Neuronal stem cell (in vitro differentiated cells): ENCODE results near the gene TRABD2A.

ENCODE experiments used
- DNase-seq: peaks from one replicate; pipeline ENCODE4 v3.0.0-alpha.2; 2013; ENCODE audit warnings: low spot score
- H2AFZ ChIP-seq: one replicate; pipeline ENCODE4 v1.6.1; 2013; ENCODE audit warnings: mild to moderate bottlenecking, low read length, inconsistent platforms
- H2AK5ac ChIP-seq: 2 replicates; pipeline ENCODE4 v1.6.1; 2013; ENCODE audit warnings: low read depth, mild to moderate bottlenecking, inconsistent platforms, low read length, moderate library complexity, mixed read lengths
- H2BK120ac ChIP-seq: 2 replicates; pipeline ENCODE4 v1.6.1; 2013; ENCODE audit warnings: low read depth, mild to moderate bottlenecking, inconsistent platforms, low read length, moderate library complexity, mixed read lengths
- H2BK12ac ChIP-seq: one replicate; pipeline ENCODE4 v1.6.1; 2013; ENCODE audit warnings: low read length, inconsistent platforms
- H2BK15ac ChIP-seq: 2 replicates; pipeline ENCODE4 v1.6.1; 2013; ENCODE audit warnings: mild to moderate bottlenecking, low read length, inconsistent platforms, mixed read lengths
- H2BK5ac ChIP-seq: one replicate; pipeline ENCODE4 v1.6.1; 2013; ENCODE audit warnings: inconsistent platforms, mild to moderate bottlenecking, low read length, moderate library complexity
- H3K14ac ChIP-seq: one replicate; pipeline ENCODE4 v1.6.1; 2013; ENCODE audit warnings: low read length, inconsistent platforms
- H3K18ac ChIP-seq: 2 replicates; pipeline ENCODE4 v1.6.1; 2013; ENCODE audit warnings: low read length, inconsistent platforms
- H3K23ac ChIP-seq: 2 replicates; pipeline ENCODE4 v1.6.1; 2013; ENCODE audit warnings: low read depth, mild to moderate bottlenecking, mixed read lengths, low read length, inconsistent platforms; ENCODE audit not compliant: poor library complexity
- H3K27ac ChIP-seq: replicated peaks from 3 replicates; pipeline ENCODE4 v1.5.1; 2013; ENCODE audit warnings: low read length, inconsistent platforms
- H3K27me3 ChIP-seq, 3 experiments: 2 replicates each; pipeline ENCODE4 v1.6.1; 2013; ENCODE audit warnings: low read length in 3 of 3, mild to moderate bottlenecking in 2 of 3, inconsistent platforms in 1 of 3, low read depth in 1 of 3, mixed read lengths in 1 of 3, moderate library complexity in 1 of 3; ENCODE audit not compliant: control insufficient read depth in 3 of 3, insufficient read depth in 3 of 3
- H3K36me3 ChIP-seq, 2 donors: replicated peaks in 1 of 2; 2 replicates each; pipeline ENCODE4 v1.6.1; 2013; ENCODE audit warnings: low read length in 2 of 2; ENCODE audit not compliant: control insufficient read depth in 2 of 2, insufficient read depth in 2 of 2
- H3K4ac ChIP-seq: 2 replicates; pipeline ENCODE4 v1.6.1; 2013; ENCODE audit warnings: inconsistent platforms, mild to moderate bottlenecking, low read length, moderate library complexity
- H3K4me1 ChIP-seq, 2 donors: 1 replicate in 1 of 2; 2 replicates in 1 of 2; pipeline ENCODE4 v1.6.1; 2013; ENCODE audit warnings: low read length in 2 of 2, low read depth in 1 of 2; ENCODE audit not compliant: control insufficient read depth in 2 of 2, insufficient read depth in 1 of 2
- H3K4me2 ChIP-seq: one replicate; pipeline ENCODE4 v1.6.1; 2013; ENCODE audit warnings: mild to moderate bottlenecking, low read length, inconsistent platforms; ENCODE audit not compliant: insufficient read depth, poor library complexity, severe bottlenecking
- H3K4me3 ChIP-seq, 2 donors: 2 replicates each; pipeline ENCODE4 v1.5.1; 2013; ENCODE audit warnings: low read length in 2 of 2, mild to moderate bottlenecking in 2 of 2, inconsistent platforms in 1 of 2, moderate library complexity in 1 of 2
- H3K79me1 ChIP-seq: one replicate; pipeline ENCODE4 v1.6.1; 2013; ENCODE audit warnings: low read depth, mild to moderate bottlenecking, inconsistent platforms, low read length, moderate library complexity
- H3K9ac ChIP-seq: one replicate; pipeline ENCODE4 v1.6.1; 2013; ENCODE audit warnings: mild to moderate bottlenecking, low read depth, low read length, inconsistent platforms; ENCODE audit not compliant: poor library complexity
- H3K9me3 ChIP-seq, 2 donors: replicated peaks in 1 of 2; 2 replicates each; pipeline versions ENCODE3 to v1.6.1; 2013; ENCODE audit warnings: low read length in 2 of 2, mild to moderate bottlenecking in 2 of 2, inconsistent platforms in 1 of 2, low read depth in 1 of 2, mixed read lengths in 1 of 2, moderate library complexity in 1 of 2; ENCODE audit not compliant: control insufficient read depth in 2 of 2, insufficient read depth in 1 of 2
- H4K8ac ChIP-seq: one replicate; pipeline ENCODE4 v1.6.1; 2013; ENCODE audit warnings: low read depth, mild to moderate bottlenecking, inconsistent platforms, low read length, moderate library complexity
- H4K91ac ChIP-seq: one replicate; pipeline ENCODE4 v1.6.1; 2013; ENCODE audit warnings: low read length, low read depth, mild to moderate bottlenecking, inconsistent platforms; ENCODE audit not compliant: poor library complexity
- WGBS, 2 donors: extraction: QIAGEN DNeasy Blood & Tissue Kit; methylation state at CpG; one replicate each; pipeline ENCODE4 v1.1.7; 2013; ENCODE audit warnings: missing lambda C conversion rate in 2 of 2, mixed read lengths in 1 of 2; ENCODE audit not compliant: insufficient read length in 2 of 2, insufficient replicate concordance in 1 of 2; ENCODE audit errors: extremely low coverage in 2 of 2; 5-methylcytosine and 5-hydroxymethylcytosine counted together

Gene TRABD2A

DNA sequence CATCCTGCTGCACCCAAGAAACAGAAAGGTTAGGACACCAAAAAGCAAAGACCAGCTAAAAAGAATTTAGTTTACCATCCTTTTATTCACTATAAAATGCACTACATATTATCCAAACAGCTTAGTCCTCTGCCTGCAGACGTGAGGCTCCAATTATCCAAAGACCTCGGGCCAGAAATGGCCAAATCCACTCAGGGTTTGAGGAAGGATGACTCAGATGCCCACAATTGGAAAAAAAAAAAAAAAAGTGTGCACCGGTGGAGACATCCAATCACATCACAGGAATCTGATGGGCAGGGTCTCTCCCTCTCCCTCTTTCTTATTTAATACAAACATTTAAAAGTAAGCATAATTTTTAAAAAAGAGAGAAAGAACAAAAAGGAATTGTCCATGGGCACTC is 65.7 kb downstream of the TRABD2A start:
- Histone ChIP-seq H3K27me3 (peaks cover 0 to 2% (median 0%) of the 10 kb centered on the region in 3 experiments), H3K4me3 (no peak overlapping the region)
- DNase-seq = no peak

GRCh38 chr2:84811839-84812431 is 68.9 kb downstream of the TRABD2A start:
- Histone ChIP-seq H3K27ac (no peak overlapping the region), H2BK12ac (no peak overlapping the region), H2AK5ac (no peak overlapping the region), H3K4ac (no peak overlapping the region), H3K4me3 (no peak overlapping the region), H3K9me3 (no peaks in the 10 kb centered on the region), H3K79me1 (no peaks in the 10 kb centered on the region), H3K23ac (no peak overlapping the region), H2AFZ (no peak overlapping the region), H4K91ac (no peak overlapping the region), H3K27me3 (no peaks in the 10 kb centered on the region), H3K18ac (no peak overlapping the region), H3K36me3 (no peaks in the 10 kb centered on the region), H2BK120ac (no peak overlapping the region), H2BK15ac (no peak overlapping the region), H2BK5ac (no peak overlapping the region), H4K8ac (no peak overlapping the region), H3K14ac (no peak overlapping the region), H3K4me2 (no peak overlapping the region), H3K4me1 (no peaks in the 10 kb centered on the region), H3K9ac (no peak overlapping the region)
- whole genome bisulfite sequencing, 2 donors = no CpG with 5 or more reads among the region's 6 CpGs
- DNase-seq = no peak

More for the DNA sequence above, 65.7 kb downstream of the TRABD2A start:
- Histone ChIP-seq H3K36me3 (no peaks in the 10 kb centered on the region), H2AFZ (no peak overlapping the region), H2BK12ac (no peak overlapping the region), H3K79me1 (no peaks in the 10 kb centered on the region), H3K27ac (no peak overlapping the region), H3K14ac (no peak overlapping the region), H2BK5ac (no peak overlapping the region), H2BK15ac (no peak overlapping the region), H3K4ac (no peak overlapping the region), H3K23ac (no peak overlapping the region), H3K9ac (no peak overlapping the region), H3K4me2 (no peak overlapping the region), H3K18ac (no peak overlapping the region), H2BK120ac (no peak overlapping the region), H2AK5ac (no peak overlapping the region), H3K9me3 (no peaks in the 10 kb centered on the region), H4K91ac (no peak overlapping the region), H4K8ac (no peak overlapping the region), H3K4me1 (no peaks in the 10 kb centered on the region)
- no CpG with 5 or more reads among the region's 3 CpGs for WGBS, 2 donors

GRCh38 chr2:84808279-84808678 is 72.6 kb downstream of the TRABD2A start:
- Histone ChIP-seq H2BK120ac (no peak overlapping the region), H3K4me1 (no peaks in the 10 kb centered on the region), H4K8ac (no peak overlapping the region), H3K9ac (no peak overlapping the region), H3K4ac (no peak overlapping the region), H3K14ac (no peak overlapping the region), H4K91ac (no peak overlapping the region), H3K4me2 (no peak overlapping the region), H2BK5ac (no peak overlapping the region), H3K36me3 (no peaks in the 10 kb centered on the region), H3K27me3 (no peaks in the 10 kb centered on the region), H3K18ac (no peak overlapping the region), H3K4me3 (no peak overlapping the region), H3K27ac (no peak overlapping the region), H3K23ac (no peak overlapping the region), H3K79me1 (no peaks in the 10 kb centered on the region), H2AK5ac (no peak overlapping the region), H2BK12ac (no peak overlapping the region), H2BK15ac (no peak overlapping the region), H3K9me3 (no peaks in the 10 kb centered on the region), H2AFZ (no peak overlapping the region)
- no CpG with 5 or more reads among the region's 4 CpGs for WGBS, 2 donors
- no peak for DNase-seq

DNA sequence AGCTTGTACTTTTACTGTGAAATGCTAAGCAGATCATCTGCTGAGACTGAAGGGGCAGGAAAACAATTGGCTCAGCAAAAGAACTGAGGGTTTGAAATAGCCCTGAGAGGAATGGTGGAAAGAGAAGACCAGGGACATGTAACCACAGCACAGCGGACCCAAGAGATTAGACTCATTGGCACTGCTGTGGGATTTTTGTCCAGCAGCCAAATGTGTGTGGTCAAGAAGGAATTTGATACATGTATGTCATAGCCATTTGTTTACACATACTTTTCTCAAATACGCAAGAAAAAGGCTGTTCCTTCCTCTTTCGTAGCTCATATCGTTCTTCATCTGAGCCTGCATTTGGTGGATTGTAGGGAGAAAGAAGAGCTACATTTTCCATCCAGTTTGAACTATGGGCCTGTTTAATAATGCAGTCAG is 73.8 kb downstream of the TRABD2A start:
- no peak overlapping the region for H3K14ac ChIP-seq
- H3K9me3 ChIP-seq = no peaks in the 10 kb centered on the region
- no CpG with 5 or more reads among the region's 4 CpGs for WGBS, 2 donors
- no peak overlapping the region for H3K18ac ChIP-seq
- H2BK5ac ChIP-seq = no peak overlapping the region
- no peak overlapping the region for H4K91ac ChIP-seq
- H3K27ac ChIP-seq = no peak overlapping the region
- no peak overlapping the region for H3K23ac ChIP-seq
- H2AK5ac ChIP-seq = no peak overlapping the region
- no peak overlapping the region for H3K4me2 ChIP-seq
- no peak overlapping the region for H3K4ac ChIP-seq
- no peaks in the 10 kb centered on the region for H3K36me3 ChIP-seq
- H2BK120ac ChIP-seq = no peak overlapping the region
- H2BK15ac ChIP-seq = no peak overlapping the region
- H3K79me1 ChIP-seq = no peaks in the 10 kb centered on the region
- H3K9ac ChIP-seq = no peak overlapping the region
- DNase-seq = no peak
- H2AFZ ChIP-seq = no peak overlapping the region
- no peak overlapping the region for H2BK12ac ChIP-seq
- H3K4me1 ChIP-seq = no peaks in the 10 kb centered on the region
- H4K8ac ChIP-seq = no peak overlapping the region
- no peaks in the 10 kb centered on the region for H3K27me3 ChIP-seq
- no peak overlapping the region for H3K4me3 ChIP-seq
